Chondrocyte (in vitro differentiated cells): ENCODE results near the gene CHST11. TPM values are rescaled to one million over a fixed set of nuclear protein-coding genes. Genes with fewer than 3 reads are reported as not detected.

ENCODE experiments used
- DNase-seq: peaks from one replicate; pipeline ENCODE4 v3.0.0; 2021; ENCODE audit warnings: mixed read lengths, low spot score
- H3K27ac Mint-ChIP-seq: one replicate; pipeline ENCODE4 v1.8.0; 2021; ENCODE audit warnings: mild to moderate bottlenecking, moderate library complexity, mixed read lengths; ENCODE audit not compliant: unreplicated experiment
- H3K27me3 Mint-ChIP-seq: 2 replicates; pipeline ENCODE4 v1.8.0; 2021; ENCODE audit warnings: low read depth, mixed read lengths
- H3K36me3 Mint-ChIP-seq: 2 replicates; pipeline ENCODE4 v1.8.0; 2021; ENCODE audit warnings: low read depth, mixed read lengths
- H3K4me1 Mint-ChIP-seq: 2 replicates; pipeline ENCODE4 v1.8.0; 2021; ENCODE audit warnings: low read depth, mild to moderate bottlenecking, mixed read lengths
- H3K4me3 Mint-ChIP-seq: one replicate; pipeline ENCODE4 v1.8.0; 2021; ENCODE audit warnings: mild to moderate bottlenecking, moderate library complexity, mixed read lengths; ENCODE audit not compliant: unreplicated experiment
- H3K9me3 Mint-ChIP-seq: 2 replicates; pipeline ENCODE4 v1.8.0; 2021; ENCODE audit warnings: low read depth, mixed read lengths
- total RNA-seq: library from RNA; stranded (reverse); gene quantifications from 3 replicates; pipeline ENCODE4 v1.2.1, GENCODE V29; 2021
- TF ChIP-seq, protein P1 (sequence below): fragments of 200-600 bp; sonication (generic); IDR thresholded peaks from 2 replicates; pipeline ENCODE4 v1.5.0; 2021; ENCODE audit warnings: antibody characterized with exemption, mild to moderate bottlenecking, moderate library complexity

CHST11 gene
- total RNA-seq, 1 donor from 2014 or later: 6.2 TPM

DNA sequence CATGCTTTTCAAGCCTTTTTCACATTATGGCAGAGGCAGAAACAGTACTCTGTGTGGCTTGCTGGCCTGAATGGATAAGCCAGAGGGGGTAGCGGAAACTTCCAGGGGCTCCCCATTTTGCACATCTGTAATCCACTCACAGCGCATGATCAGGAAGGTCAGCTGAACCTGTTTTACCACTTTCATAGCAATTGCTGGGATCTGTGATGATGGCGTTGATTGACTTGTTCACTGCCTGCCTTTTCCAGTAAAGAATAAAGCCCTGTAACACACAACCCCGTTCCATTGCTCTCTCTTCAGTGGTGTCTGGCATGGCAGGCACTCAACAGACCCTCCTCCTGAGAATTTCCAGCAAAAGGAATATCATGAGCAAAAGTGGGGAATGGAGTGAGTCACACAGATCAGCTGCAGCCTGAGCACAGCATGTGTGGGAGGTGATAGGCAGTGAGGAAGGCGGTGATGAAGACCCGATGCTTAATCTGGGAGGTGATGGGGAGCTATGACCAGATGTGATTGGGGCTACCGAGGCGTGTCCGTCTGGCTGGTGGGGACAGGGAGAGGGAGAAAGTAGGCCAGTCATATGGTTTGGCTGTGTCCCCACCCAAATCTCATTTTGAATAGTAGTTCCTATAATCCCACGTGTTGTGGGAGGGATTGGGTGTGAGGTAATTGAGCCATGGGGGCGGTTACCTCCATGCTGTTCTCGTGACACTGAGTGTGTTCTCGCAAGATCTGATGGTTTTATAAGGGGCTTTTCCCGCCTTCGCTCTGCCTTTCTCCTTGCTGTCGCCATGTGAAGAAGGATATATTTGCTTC, 44.7 kb upstream of the CHST11 start:
- Mint-ChIP-seq H3K27ac (no peak overlapping the region), H3K4me3 (no peak overlapping the region), H3K27me3 (no peaks in the 10 kb centered on the region), H3K9me3 (no peaks in the 10 kb centered on the region), H3K36me3 (no peaks in the 10 kb centered on the region), H3K4me1 (peaks cover 10% of the 10 kb centered on the region)
- TF ChIP-seq, protein P1, sequence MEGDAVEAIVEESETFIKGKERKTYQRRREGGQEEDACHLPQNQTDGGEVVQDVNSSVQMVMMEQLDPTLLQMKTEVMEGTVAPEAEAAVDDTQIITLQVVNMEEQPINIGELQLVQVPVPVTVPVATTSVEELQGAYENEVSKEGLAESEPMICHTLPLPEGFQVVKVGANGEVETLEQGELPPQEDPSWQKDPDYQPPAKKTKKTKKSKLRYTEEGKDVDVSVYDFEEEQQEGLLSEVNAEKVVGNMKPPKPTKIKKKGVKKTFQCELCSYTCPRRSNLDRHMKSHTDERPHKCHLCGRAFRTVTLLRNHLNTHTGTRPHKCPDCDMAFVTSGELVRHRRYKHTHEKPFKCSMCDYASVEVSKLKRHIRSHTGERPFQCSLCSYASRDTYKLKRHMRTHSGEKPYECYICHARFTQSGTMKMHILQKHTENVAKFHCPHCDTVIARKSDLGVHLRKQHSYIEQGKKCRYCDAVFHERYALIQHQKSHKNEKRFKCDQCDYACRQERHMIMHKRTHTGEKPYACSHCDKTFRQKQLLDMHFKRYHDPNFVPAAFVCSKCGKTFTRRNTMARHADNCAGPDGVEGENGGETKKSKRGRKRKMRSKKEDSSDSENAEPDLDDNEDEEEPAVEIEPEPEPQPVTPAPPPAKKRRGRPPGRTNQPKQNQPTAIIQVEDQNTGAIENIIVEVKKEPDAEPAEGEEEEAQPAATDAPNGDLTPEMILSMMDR: no peak
- no peak for DNase-seq

DNA sequence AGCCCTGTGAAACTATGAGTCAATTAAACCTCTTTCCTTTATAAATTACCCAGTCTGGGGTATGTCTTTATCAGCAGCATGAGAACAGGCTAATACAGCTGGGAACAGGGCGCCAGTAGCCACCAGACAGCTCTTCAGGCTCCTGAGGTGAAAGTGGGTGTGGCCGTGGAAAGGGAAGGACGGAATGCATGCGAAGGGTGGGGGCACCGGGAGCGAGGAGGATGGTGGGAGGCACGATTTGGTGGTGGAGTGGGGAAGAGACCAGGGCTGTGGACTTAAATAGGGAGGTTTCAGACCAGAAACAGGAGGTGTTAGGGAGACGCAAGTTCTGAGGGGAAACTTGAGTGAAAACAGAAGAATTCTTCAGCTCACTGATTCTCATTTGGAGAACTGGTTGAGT, 44.1 kb upstream of the CHST11 start:
- H3K4me3 Mint-ChIP-seq: no peak overlapping the region
- no peak overlapping the region for H3K27ac Mint-ChIP-seq
- no peaks in the 10 kb centered on the region for H3K36me3 Mint-ChIP-seq
- H3K27me3 Mint-ChIP-seq: no peaks in the 10 kb centered on the region
- peaks cover 10% of the 10 kb centered on the region for H3K4me1 Mint-ChIP-seq
- H3K9me3 Mint-ChIP-seq: no peaks in the 10 kb centered on the region
- TF ChIP-seq, protein P1: no peak
- no peak for DNase-seq

GRCh38 chr12:104413330-104413729, 43.4 kb upstream of the CHST11 start:
- DNase-seq: no peak
- Mint-ChIP-seq H3K27ac (no peak overlapping the region), H3K4me3 (no peak overlapping the region), H3K4me1 (peaks cover 7% of the 10 kb centered on the region), H3K27me3 (no peaks in the 10 kb centered on the region), H3K36me3 (no peaks in the 10 kb centered on the region), H3K9me3 (no peaks in the 10 kb centered on the region)
- TF ChIP-seq, protein P1: no peak

- Mint-ChIP-seq H3K4me3 (no peak overlapping the region), H3K9me3 (no peaks in the 10 kb centered on the region), H3K36me3 (no peaks in the 10 kb centered on the region), H3K27ac (no peak overlapping the region), H3K4me1 (peaks cover 2% of the 10 kb centered on the region), H3K27me3 (no peaks in the 10 kb centered on the region)
- no peak for DNase-seq
- TF ChIP-seq, protein P1: no peak
Observed at GRCh38 chr12:104414581-104415341, 42.0 kb upstream of the CHST11 start.

GRCh38 chr12:104415342-104415980, 41.3 kb upstream of the CHST11 start:
- Mint-ChIP-seq H3K27ac (no peak overlapping the region), H3K4me1 (peaks cover 2% of the 10 kb centered on the region), H3K4me3 (no peak overlapping the region), H3K27me3 (no peaks in the 10 kb centered on the region), H3K9me3 (no peaks in the 10 kb centered on the region), H3K36me3 (no peaks in the 10 kb centered on the region)
- TF ChIP-seq, protein P1: no peak
- no peak for DNase-seq
